RWPE2 (cell line): Measurements from ENCODE around the gene CBX2.

Experiments
- ATAC-seq: fragments of 200-7000 bp; cut with Tn5 transposase; 3 replicates; pipeline ENCODE4 v1.9.1; 2021; ENCODE audit warnings: low read depth
- DNase-seq: peaks from one replicate; pipeline ENCODE4 v3.0.0-alpha.2; 2020; ENCODE audit warnings: low spot score
- H3K27ac ChIP-seq: fragments of 450-650 bp; 2 replicates; pipeline ENCODE4 v1.5.1; 2017; ENCODE audit warnings: mild to moderate bottlenecking; ENCODE audit not compliant: poor library complexity, severe bottlenecking
- H3K27me3 ChIP-seq: fragments of 250-450 bp; sonication (Bioruptor Pico); 2 replicates; pipeline ENCODE4 v1.5.1; 2021; ENCODE audit warnings: mild to moderate bottlenecking, moderate library complexity; ENCODE audit not compliant: insufficient read depth, poor library complexity, severe bottlenecking
- H3K36me3 ChIP-seq: fragments of 250-450 bp; sonication (Bioruptor Pico); 2 replicates; pipeline ENCODE4 v1.5.1; 2020; ENCODE audit warnings: low read depth, mild to moderate bottlenecking, moderate library complexity
- H3K4me1 ChIP-seq: fragments of 250-450 bp; sonication (Bioruptor Pico); 2 replicates; pipeline ENCODE4 v1.5.1; 2021; ENCODE audit warnings: mild to moderate bottlenecking, moderate library complexity; ENCODE audit not compliant: insufficient read depth, poor library complexity, severe bottlenecking
- H3K4me3 ChIP-seq: fragments of 250-450 bp; sonication (Bioruptor Pico); 2 replicates; pipeline ENCODE4 v1.5.1; 2021; ENCODE audit warnings: mild to moderate bottlenecking, moderate library complexity; ENCODE audit not compliant: severe bottlenecking
- H3K9me3 ChIP-seq: fragments of 250-450 bp; sonication (Bioruptor Pico); 2 replicates; pipeline ENCODE4 v1.5.1; 2021; ENCODE audit warnings: mild to moderate bottlenecking, moderate library complexity; ENCODE audit not compliant: severe bottlenecking
- TF ChIP-seq, protein P1 (sequence below): fragments of 450-650 bp; IDR thresholded peaks from one replicate; pipeline ENCODE4 v1.5.1; 2017; ENCODE audit warnings: mild to moderate bottlenecking, moderate library complexity; ENCODE audit not compliant: poor library complexity, severe bottlenecking

CBX2 gene

DNA sequence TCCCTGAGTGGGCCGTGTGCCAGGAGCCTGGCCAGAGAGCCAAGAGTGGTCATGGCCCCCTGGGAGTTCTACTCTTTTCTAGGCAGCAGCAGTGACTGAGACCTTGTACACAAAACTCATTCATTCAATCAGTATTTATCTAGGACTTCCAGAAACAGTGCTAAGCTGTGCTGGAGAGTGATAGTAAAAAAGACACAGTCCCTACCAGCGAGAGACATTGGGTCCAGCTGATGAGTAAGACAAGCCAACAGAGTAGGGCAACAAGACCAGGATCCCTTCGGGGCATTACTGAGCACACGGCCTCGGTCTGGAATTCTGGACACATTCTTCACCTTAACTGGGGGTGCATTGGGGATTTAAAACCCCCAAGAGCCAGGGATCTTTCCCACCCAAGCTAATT, 41.1 kb downstream of the CBX2 start:
- H3K4me1 ChIP-seq = no peaks in the 10 kb centered on the region
- no peak for ATAC-seq
- H3K27me3 ChIP-seq = peaks cover 17% of the 10 kb centered on the region
- TF ChIP-seq, protein P1, sequence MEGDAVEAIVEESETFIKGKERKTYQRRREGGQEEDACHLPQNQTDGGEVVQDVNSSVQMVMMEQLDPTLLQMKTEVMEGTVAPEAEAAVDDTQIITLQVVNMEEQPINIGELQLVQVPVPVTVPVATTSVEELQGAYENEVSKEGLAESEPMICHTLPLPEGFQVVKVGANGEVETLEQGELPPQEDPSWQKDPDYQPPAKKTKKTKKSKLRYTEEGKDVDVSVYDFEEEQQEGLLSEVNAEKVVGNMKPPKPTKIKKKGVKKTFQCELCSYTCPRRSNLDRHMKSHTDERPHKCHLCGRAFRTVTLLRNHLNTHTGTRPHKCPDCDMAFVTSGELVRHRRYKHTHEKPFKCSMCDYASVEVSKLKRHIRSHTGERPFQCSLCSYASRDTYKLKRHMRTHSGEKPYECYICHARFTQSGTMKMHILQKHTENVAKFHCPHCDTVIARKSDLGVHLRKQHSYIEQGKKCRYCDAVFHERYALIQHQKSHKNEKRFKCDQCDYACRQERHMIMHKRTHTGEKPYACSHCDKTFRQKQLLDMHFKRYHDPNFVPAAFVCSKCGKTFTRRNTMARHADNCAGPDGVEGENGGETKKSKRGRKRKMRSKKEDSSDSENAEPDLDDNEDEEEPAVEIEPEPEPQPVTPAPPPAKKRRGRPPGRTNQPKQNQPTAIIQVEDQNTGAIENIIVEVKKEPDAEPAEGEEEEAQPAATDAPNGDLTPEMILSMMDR = no peak
- no peaks in the 10 kb centered on the region for H3K36me3 ChIP-seq
- DNase-seq = no peak
- H3K27ac ChIP-seq = no peak overlapping the region
- H3K9me3 ChIP-seq = no peaks in the 10 kb centered on the region
- no peak overlapping the region for H3K4me3 ChIP-seq

DNA sequence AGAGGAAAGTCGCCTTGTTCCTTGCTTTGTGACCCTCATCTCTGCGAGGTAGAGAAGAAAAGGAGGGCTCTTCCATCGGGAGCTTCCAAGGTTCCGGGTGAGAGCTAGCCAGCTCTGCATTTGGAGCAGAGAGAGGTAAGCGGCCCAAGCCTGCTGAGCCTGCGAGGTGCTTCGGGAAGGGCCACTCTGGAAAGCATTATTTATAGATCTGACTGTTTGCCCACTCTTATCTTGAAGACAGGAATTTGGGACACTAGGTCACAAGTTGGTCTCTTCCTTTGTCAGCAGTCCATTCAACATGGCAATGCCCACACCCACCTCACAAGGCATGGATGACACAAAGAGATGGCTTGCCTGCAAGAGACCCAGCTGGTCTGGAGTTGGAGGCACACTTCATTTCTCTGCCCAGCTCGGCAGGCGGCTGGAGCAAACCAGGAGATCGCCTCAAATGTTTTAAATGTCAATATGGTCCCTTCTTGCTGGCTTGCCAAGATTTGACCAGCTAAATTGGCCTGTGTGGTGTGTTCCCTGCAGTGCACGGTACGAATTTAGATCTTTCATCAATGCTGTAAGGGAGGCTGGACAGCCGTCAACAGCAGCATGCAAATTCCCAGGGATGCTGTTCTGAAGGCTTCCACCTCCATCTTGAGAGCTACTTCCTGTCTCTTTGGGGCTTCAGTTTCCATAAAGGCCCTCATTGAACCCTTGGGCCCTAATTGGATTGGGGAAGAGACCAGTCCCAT, 41.8 kb downstream of the CBX2 start:
- peaks cover 12% of the 10 kb centered on the region for H3K27me3 ChIP-seq
- H3K27ac ChIP-seq = no peak overlapping the region
- TF ChIP-seq, protein P1 = no peak
- no peaks in the 10 kb centered on the region for H3K9me3 ChIP-seq
- ATAC-seq = no peak
- no peak overlapping the region for H3K4me3 ChIP-seq
- no peak for DNase-seq
- no peaks in the 10 kb centered on the region for H3K4me1 ChIP-seq
- H3K36me3 ChIP-seq = no peaks in the 10 kb centered on the region

DNA sequence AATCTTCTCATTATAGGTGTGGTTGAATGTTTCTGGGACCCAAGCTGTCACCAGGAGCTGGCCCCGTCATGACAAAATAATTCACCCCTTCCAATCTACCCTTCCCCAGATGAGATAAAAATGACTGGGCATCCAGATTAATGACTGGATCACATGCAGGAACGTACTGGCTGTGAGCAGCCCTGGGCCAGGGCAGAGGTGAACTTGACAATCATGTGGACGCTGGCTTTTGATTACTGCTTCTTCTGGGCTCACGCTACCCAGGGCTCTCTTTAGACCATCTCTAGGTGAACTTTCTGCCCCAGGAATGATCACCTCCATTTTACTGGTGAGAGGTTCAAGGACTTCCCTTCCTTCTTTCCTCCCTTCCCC, 43.0 kb downstream of the CBX2 start:
- Histone ChIP-seq H3K27me3 (peaks cover 5% of the 10 kb centered on the region), H3K4me1 (no peaks in the 10 kb centered on the region), H3K36me3 (no peaks in the 10 kb centered on the region), H3K9me3 (no peaks in the 10 kb centered on the region), H3K4me3 (no peak overlapping the region), H3K27ac (no peak overlapping the region)
- DNase-seq (no peak), ATAC-seq (no peak)
- TF ChIP-seq, protein P1 = no peak

DNA sequence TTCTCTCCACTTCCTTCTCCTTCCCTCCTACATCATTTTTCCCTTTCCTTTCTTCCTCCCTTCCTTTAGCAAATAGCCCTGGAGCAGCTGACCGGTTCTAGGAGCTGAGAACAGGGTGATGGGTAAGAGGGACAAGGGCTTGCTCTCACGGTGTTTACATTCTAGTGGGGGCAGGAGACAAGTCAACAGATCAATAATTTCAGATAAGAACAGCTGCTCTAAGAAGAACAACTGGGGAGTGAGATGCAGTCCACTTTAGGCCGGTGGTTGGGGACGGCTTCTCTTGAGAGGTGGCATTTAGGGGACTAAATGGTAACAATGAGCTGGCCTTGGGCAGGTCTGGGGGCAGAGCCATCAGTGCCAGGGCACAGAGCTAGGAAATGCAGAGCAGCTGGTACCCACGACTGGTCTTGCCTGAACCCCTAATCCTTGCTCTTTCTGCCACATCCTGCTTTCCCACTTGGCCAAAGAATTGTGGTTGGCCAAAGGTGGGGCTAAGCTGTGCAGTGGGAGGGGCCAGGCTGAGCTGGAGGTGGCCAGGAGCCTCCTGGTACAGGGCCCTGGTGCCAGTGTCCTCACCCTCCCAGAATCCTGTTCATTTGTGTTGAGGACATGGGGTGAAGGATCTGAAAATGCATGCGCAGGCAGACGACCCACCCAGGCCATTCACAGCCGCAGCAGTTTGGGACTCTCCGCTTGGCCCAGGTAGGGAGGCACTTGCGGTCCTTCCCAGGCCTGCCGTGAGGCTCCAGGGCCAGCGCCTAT, 43.6 kb downstream of the CBX2 start:
- no peak overlapping the region for H3K27ac ChIP-seq
- TF ChIP-seq, protein P1 = no peak
- no peaks in the 10 kb centered on the region for H3K36me3 ChIP-seq
- peaks cover 5% of the 10 kb centered on the region for H3K27me3 ChIP-seq
- ATAC-seq (no peak), DNase-seq (no peak)
- H3K4me1 ChIP-seq = no peaks in the 10 kb centered on the region
- H3K9me3 ChIP-seq = no peaks in the 10 kb centered on the region
- H3K4me3 ChIP-seq = no peak overlapping the region
